Measurements from ENCODE around the gene SCNN1B. TPM values are rescaled to one million over a fixed set of nuclear protein-coding genes. Genes with fewer than 3 reads are reported as not detected.

Gene SCNN1B
- polyA plus RNA-seq, 1 donor from 2014 or later = not detected

DNA sequence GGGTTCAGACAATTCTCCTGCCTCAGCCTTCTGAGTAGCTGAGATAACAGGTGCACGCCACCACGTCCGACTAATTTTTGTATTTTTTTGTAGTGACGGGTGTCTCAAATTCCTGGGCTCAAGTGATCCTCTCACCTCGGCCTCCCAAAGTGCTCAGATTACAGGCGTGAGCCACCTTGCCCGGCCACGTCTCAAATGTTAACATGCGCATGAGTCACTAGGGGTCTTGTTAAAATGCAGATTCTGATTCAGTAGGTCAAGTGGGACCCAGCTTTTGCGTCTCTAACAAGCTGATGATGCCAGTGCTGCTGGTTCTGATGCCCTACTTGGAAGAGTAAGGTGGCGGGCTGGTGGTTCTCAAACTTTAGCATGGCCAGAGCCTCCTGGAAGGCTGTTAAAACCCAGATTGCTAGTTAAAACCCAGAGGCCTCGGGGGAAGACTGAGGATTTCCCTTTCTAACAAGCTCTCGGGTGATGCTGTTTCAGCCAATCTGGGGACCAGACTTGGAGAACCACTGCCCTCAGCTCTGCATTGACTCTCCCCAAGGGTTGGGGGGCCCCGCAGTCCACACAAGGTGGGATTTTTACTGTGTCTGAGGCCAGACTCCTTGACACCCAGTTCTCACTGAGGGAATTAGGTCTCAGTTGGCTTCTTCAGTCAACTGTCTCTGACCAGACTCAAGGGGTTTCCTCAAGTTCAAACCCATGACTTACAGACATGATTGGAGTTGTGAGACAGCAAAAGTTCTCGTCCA lies 17.9 kb downstream of the SCNN1B start:
- no peak for TF ChIP-seq MXI1 (conservative IDR thresholded peaks at IDR 0.05; ENCODE audit: poor library complexity, severe bottlenecking)
- TF ChIP-seq EP300 (conservative IDR thresholded peaks at IDR 0.05; ENCODE audit: poor library complexity, severe bottlenecking) = no peak
- no peak for TF ChIP-seq REST (IDR thresholded peaks at IDR 0.05; ENCODE audit: borderline replicate concordance)
- no peak for TF ChIP-seq SMC3 (conservative IDR thresholded peaks at IDR 0.05; ENCODE audit: poor library complexity)
- TF ChIP-seq TAF1 (IDR thresholded peaks at IDR 0.05; ENCODE audit: low read depth) = no peak
- TF ChIP-seq POLR2AphosphoS5 (IDR thresholded peaks at IDR 0.05) = no peak
- no peaks in the 10 kb centered on the region for H3K79me2 ChIP-seq (replicated peaks; ENCODE audit: insufficient read depth, low read length)
- H3K27ac ChIP-seq (ENCODE audit: low read length) = no peak overlapping the region
- H3K36me3 ChIP-seq (ENCODE audit: insufficient read depth, low read length) = no peaks in the 10 kb centered on the region
- H3K9me2 ChIP-seq (ENCODE audit: insufficient read depth, low read length) = no peaks in the 10 kb centered on the region
- H3K9ac ChIP-seq (ENCODE audit: low read length) = no peak overlapping the region
- H3K4me3 ChIP-seq (ENCODE audit: low read length) = no peak overlapping the region
- no peak overlapping the region for H3K4me2 ChIP-seq (ENCODE audit: low read length)
- H3F3A ChIP-seq (ENCODE audit: insufficient read depth, low read length, poor library complexity, severe bottlenecking) = no peaks in the 10 kb centered on the region
- H3K9me3 ChIP-seq (ENCODE audit: low read length) = no peaks in the 10 kb centered on the region
- no peak overlapping the region for H2AFZ ChIP-seq (ENCODE audit: low read depth, low read length)
- H4K20me1 ChIP-seq (ENCODE audit: insufficient read depth) = no peaks in the 10 kb centered on the region
- no peaks in the 10 kb centered on the region for H3K27me3 ChIP-seq (ENCODE audit: insufficient read depth, low read depth, low read length)

DNA sequence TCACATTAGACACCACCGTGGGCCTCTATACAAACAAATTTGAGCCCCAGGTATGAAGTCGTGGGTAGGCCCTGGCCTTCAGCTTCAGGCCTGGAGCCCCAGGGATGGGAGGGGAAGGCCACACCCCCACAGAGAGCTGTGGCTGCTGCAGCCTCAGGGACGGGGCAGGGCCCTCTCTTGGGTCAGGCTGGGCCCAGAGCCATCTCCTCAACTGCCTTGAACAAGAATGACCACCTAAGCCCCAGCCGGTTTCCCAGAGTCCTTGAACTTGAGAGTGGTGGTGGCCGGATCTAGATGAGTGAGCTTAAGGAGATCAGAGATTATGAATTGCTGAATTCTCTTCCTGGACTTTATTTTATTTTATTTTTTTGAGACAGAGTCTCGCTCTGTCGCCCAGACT lies 18.6 kb downstream of the SCNN1B start:
- H3K79me2 ChIP-seq (replicated peaks; ENCODE audit: insufficient read depth, low read length) = no peaks in the 10 kb centered on the region
- no peak overlapping the region for H2AFZ ChIP-seq (ENCODE audit: low read depth, low read length)
- no peak overlapping the region for H3K4me2 ChIP-seq (ENCODE audit: low read length)
- H3K9ac ChIP-seq (ENCODE audit: low read length) = no peak overlapping the region
- no peaks in the 10 kb centered on the region for H3K9me3 ChIP-seq (ENCODE audit: low read length)
- H3K9me2 ChIP-seq (ENCODE audit: insufficient read depth, low read length) = no peaks in the 10 kb centered on the region
- no peaks in the 10 kb centered on the region for H3F3A ChIP-seq (ENCODE audit: insufficient read depth, low read length, poor library complexity, severe bottlenecking)
- TF ChIP-seq RAD21 (conservative IDR thresholded peaks at IDR 0.05) (no peak), EP300 (conservative IDR thresholded peaks at IDR 0.05; ENCODE audit: poor library complexity, severe bottlenecking) (no peak), EZH2 (IDR thresholded peaks at IDR 0.05; ENCODE audit: borderline replicate concordance, insufficient read depth, low read length, poor library complexity, severe bottlenecking) (no peak), REST (IDR thresholded peaks at IDR 0.05; ENCODE audit: borderline replicate concordance) (no peak), MXI1 (conservative IDR thresholded peaks at IDR 0.05; ENCODE audit: poor library complexity, severe bottlenecking) (no peak), SMC3 (conservative IDR thresholded peaks at IDR 0.05; ENCODE audit: poor library complexity) (no peak), TAF1 (IDR thresholded peaks at IDR 0.05; ENCODE audit: low read depth) (no peak)
- TF ChIP-seq, protein P1, sequence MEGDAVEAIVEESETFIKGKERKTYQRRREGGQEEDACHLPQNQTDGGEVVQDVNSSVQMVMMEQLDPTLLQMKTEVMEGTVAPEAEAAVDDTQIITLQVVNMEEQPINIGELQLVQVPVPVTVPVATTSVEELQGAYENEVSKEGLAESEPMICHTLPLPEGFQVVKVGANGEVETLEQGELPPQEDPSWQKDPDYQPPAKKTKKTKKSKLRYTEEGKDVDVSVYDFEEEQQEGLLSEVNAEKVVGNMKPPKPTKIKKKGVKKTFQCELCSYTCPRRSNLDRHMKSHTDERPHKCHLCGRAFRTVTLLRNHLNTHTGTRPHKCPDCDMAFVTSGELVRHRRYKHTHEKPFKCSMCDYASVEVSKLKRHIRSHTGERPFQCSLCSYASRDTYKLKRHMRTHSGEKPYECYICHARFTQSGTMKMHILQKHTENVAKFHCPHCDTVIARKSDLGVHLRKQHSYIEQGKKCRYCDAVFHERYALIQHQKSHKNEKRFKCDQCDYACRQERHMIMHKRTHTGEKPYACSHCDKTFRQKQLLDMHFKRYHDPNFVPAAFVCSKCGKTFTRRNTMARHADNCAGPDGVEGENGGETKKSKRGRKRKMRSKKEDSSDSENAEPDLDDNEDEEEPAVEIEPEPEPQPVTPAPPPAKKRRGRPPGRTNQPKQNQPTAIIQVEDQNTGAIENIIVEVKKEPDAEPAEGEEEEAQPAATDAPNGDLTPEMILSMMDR (IDR thresholded peaks at IDR 0.05; ENCODE audit: poor library complexity, severe bottlenecking) = no peak
- H3K27ac ChIP-seq (ENCODE audit: low read length) = no peak overlapping the region
- no peaks in the 10 kb centered on the region for H3K27me3 ChIP-seq (ENCODE audit: insufficient read depth, low read depth, low read length)
- H4K20me1 ChIP-seq (ENCODE audit: insufficient read depth) = no peaks in the 10 kb centered on the region
- no peak overlapping the region for H3K4me3 ChIP-seq (ENCODE audit: low read length)
- H3K36me3 ChIP-seq (ENCODE audit: insufficient read depth, low read length) = no peaks in the 10 kb centered on the region
